Effector memory CD8-positive, alpha-beta T cell (primary cell): ENCODE data around the gene RREB1.

ENCODE experiments used
- ATAC-seq: fragments of 150-1000 bp; cut with Tn5 transposase; replicated peaks from 2 replicates; pipeline ENCODE4 v1.10.0; 2021; ENCODE audit warnings: mild to moderate bottlenecking, moderate library complexity
- DNase-seq, 3 experiments: peaks; one replicate each; pipeline ENCODE4 v3.0.0; 2021
- H3K27ac Mint-ChIP-seq, 2 donors: one replicate each; pipeline ENCODE4 v1.8.0; 2022; ENCODE audit warnings: mild to moderate bottlenecking in 2 of 2, mixed read lengths in 2 of 2, moderate library complexity in 2 of 2
- H3K27me3 Mint-ChIP-seq, 2 donors: one replicate each; pipeline ENCODE4 v1.8.0; 2022; ENCODE audit warnings: mixed read lengths in 2 of 2
- H3K36me3 Mint-ChIP-seq: one replicate; pipeline ENCODE4 v1.8.0; 2022; ENCODE audit warnings: mild to moderate bottlenecking, moderate library complexity, mixed read lengths; ENCODE audit not compliant: insufficient read depth
- H3K4me1 Mint-ChIP-seq, 2 donors: one replicate each; pipeline ENCODE4 v1.8.0; 2022; ENCODE audit warnings: low read depth in 2 of 2, mixed read lengths in 2 of 2
- H3K4me3 Mint-ChIP-seq, 2 donors: one replicate each; pipeline ENCODE4 v1.8.0; 2022; ENCODE audit warnings: mild to moderate bottlenecking in 2 of 2, mixed read lengths in 2 of 2, moderate library complexity in 2 of 2
- H3K9me3 Mint-ChIP-seq, 2 donors: one replicate each; pipeline ENCODE4 v1.8.0; 2022; ENCODE audit warnings: mixed read lengths in 2 of 2

Gene RREB1

GRCh38 chr6:7215798-7216231, 108.1 kb downstream of the RREB1 start:
- no peak for ATAC-seq

GRCh38 chr6:7216941-7217621, 109.3 kb downstream of the RREB1 start:
- ATAC-seq (no peak), DNase-seq (no peak)
- H3K27ac Mint-ChIP-seq: no peak overlapping the region
- H3K27me3 Mint-ChIP-seq: no peaks in the 10 kb centered on the region
- H3K36me3 Mint-ChIP-seq: peaks cover 60% of the 10 kb centered on the region
- H3K9me3 Mint-ChIP-seq: no peaks in the 10 kb centered on the region
- peaks cover 1 to 5% of the 10 kb centered on the region in 2 donors for H3K4me1 Mint-ChIP-seq
- H3K4me3 Mint-ChIP-seq: no peak overlapping the region

More at GRCh38 chr6:7215798-7216231, 108.1 kb downstream of the RREB1 start:
- no peak overlapping the region for H3K27ac Mint-ChIP-seq
- H3K4me3 Mint-ChIP-seq: no peak overlapping the region
- peaks cover 1 to 5% of the 10 kb centered on the region in 2 donors for H3K4me1 Mint-ChIP-seq
- no peak for DNase-seq
- H3K36me3 Mint-ChIP-seq: peaks cover 64% of the 10 kb centered on the region
- no peaks in the 10 kb centered on the region for H3K27me3 Mint-ChIP-seq
- H3K9me3 Mint-ChIP-seq: no peaks in the 10 kb centered on the region

GRCh38 chr6:7218406-7218988, 110.7 kb downstream of the RREB1 start:
- peak overlapping the region in 1 of 2 donors; percentile 31 for H3K27ac Mint-ChIP-seq
- no peak for ATAC-seq
- no peaks in the 10 kb centered on the region for H3K9me3 Mint-ChIP-seq
- H3K4me3 Mint-ChIP-seq: no peak overlapping the region
- H3K36me3 Mint-ChIP-seq: peaks cover 58% of the 10 kb centered on the region
- no peak for DNase-seq
- peaks cover 1 to 5% of the 10 kb centered on the region in 2 donors for H3K4me1 Mint-ChIP-seq
- no peaks in the 10 kb centered on the region for H3K27me3 Mint-ChIP-seq

GRCh38 chr6:7219310-7219709, 111.5 kb downstream of the RREB1 start:
- Mint-ChIP-seq H3K27me3 (no peaks in the 10 kb centered on the region), H3K4me3 (no peak overlapping the region), H3K36me3 (peaks cover 53% of the 10 kb centered on the region), H3K27ac (no peak overlapping the region), H3K9me3 (no peaks in the 10 kb centered on the region), H3K4me1 (peaks cover 1 to 5% of the 10 kb centered on the region in 2 donors)
- no peak for ATAC-seq
- DNase-seq: no peak

GRCh38 chr6:7222197-7222596, 114.4 kb downstream of the RREB1 start:
- Mint-ChIP-seq H3K27ac (no peak overlapping the region), H3K36me3 (peaks cover 55% of the 10 kb centered on the region), H3K4me3 (no peak overlapping the region), H3K27me3 (no peaks in the 10 kb centered on the region), H3K4me1 (peaks cover 0 to 17% of the 10 kb centered on the region in 2 donors), H3K9me3 (no peaks in the 10 kb centered on the region)
- DNase-seq (no peak), ATAC-seq (no peak)

- H3K27me3 Mint-ChIP-seq: no peaks in the 10 kb centered on the region
- H3K27ac Mint-ChIP-seq: no peak overlapping the region
- DNase-seq (no peak), ATAC-seq (no peak)
- peaks cover 63% of the 10 kb centered on the region for H3K36me3 Mint-ChIP-seq
- H3K4me3 Mint-ChIP-seq: no peak overlapping the region
- no peaks in the 10 kb centered on the region for H3K9me3 Mint-ChIP-seq
- H3K4me1 Mint-ChIP-seq: peaks cover 0 to 15% of the 10 kb centered on the region in 2 donors
Measured at GRCh38 chr6:7224731-7225130, 117.0 kb downstream of the RREB1 start.

- H3K36me3 Mint-ChIP-seq: peaks cover 60% of the 10 kb centered on the region
Measured at GRCh38 chr6:7228662-7229375, 121.1 kb downstream of the RREB1 start.

GRCh38 chr6:7229376-7230326, 121.9 kb downstream of the RREB1 start:
- no peak for DNase-seq
- H3K27ac Mint-ChIP-seq: no peak overlapping the region
- no peak for ATAC-seq
- H3K9me3 Mint-ChIP-seq: no peaks in the 10 kb centered on the region
- peaks cover 63% of the 10 kb centered on the region for H3K36me3 Mint-ChIP-seq
- peaks cover 5 to 15% of the 10 kb centered on the region in 2 donors for H3K4me1 Mint-ChIP-seq
- H3K27me3 Mint-ChIP-seq: no peaks in the 10 kb centered on the region
- H3K4me3 Mint-ChIP-seq: no peak overlapping the region

More at GRCh38 chr6:7228662-7229375, 121.1 kb downstream of the RREB1 start:
- H3K27me3 Mint-ChIP-seq: no peaks in the 10 kb centered on the region
- ATAC-seq: no peak
- no peak overlapping the region for H3K4me3 Mint-ChIP-seq
- H3K9me3 Mint-ChIP-seq: no peaks in the 10 kb centered on the region
- H3K4me1 Mint-ChIP-seq: peaks cover 5 to 15% of the 10 kb centered on the region in 2 donors
- H3K27ac Mint-ChIP-seq: no peak overlapping the region
- DNase-seq: no peak

GRCh38 chr6:7230327-7230691, 122.5 kb downstream of the RREB1 start:
- Mint-ChIP-seq H3K4me3 (no peak overlapping the region), H3K27me3 (no peaks in the 10 kb centered on the region), H3K27ac (no peak overlapping the region), H3K9me3 (no peaks in the 10 kb centered on the region), H3K4me1 (peaks cover 5 to 15% of the 10 kb centered on the region in 2 donors), H3K36me3 (peaks cover 69% of the 10 kb centered on the region)
- DNase-seq: no peak
- no peak for ATAC-seq

- Mint-ChIP-seq H3K4me3 (no peak overlapping the region), H3K36me3 (peaks cover 68% of the 10 kb centered on the region)
Measured at GRCh38 chr6:7230956-7231713, 123.4 kb downstream of the RREB1 start.

GRCh38 chr6:7232351-7232750, 124.6 kb downstream of the RREB1 start:
- H3K27ac Mint-ChIP-seq: no peak overlapping the region
- H3K4me1 Mint-ChIP-seq: peaks cover 5 to 10% of the 10 kb centered on the region in 2 donors
- DNase-seq (no peak), ATAC-seq (no peak)
- H3K4me3 Mint-ChIP-seq: no peak overlapping the region
- no peaks in the 10 kb centered on the region for H3K9me3 Mint-ChIP-seq
- no peaks in the 10 kb centered on the region for H3K27me3 Mint-ChIP-seq
- peaks cover 65% of the 10 kb centered on the region for H3K36me3 Mint-ChIP-seq

More at GRCh38 chr6:7230956-7231713, 123.4 kb downstream of the RREB1 start:
- Mint-ChIP-seq H3K4me1 (peaks cover 5 to 10% of the 10 kb centered on the region in 2 donors), H3K27ac (no peak overlapping the region), H3K27me3 (no peaks in the 10 kb centered on the region), H3K9me3 (no peaks in the 10 kb centered on the region)
- DNase-seq: no peak
- no peak for ATAC-seq

- Mint-ChIP-seq H3K9me3 (no peaks in the 10 kb centered on the region), H3K4me1 (peaks cover 8 to 10% of the 10 kb centered on the region in 2 donors), H3K36me3 (peaks cover 50% of the 10 kb centered on the region), H3K27me3 (no peaks in the 10 kb centered on the region), H3K27ac (no peak overlapping the region), H3K4me3 (no peak overlapping the region)
- no peak for DNase-seq
- no peak for ATAC-seq
Measured at GRCh38 chr6:7234547-7234946, 126.8 kb downstream of the RREB1 start.
